Stimulated activated CD4-positive, alpha-beta T cell treated with anti-CD3 and anti-CD28 coated beads, TNF-alpha, amount 100 ng/mL, for 1 hour (primary cell): ENCODE data around the gene SYCE1.
"Not testable (repeated sequence)": the region's sequence is repeated elsewhere in the genome, so short reads cannot be mapped to it uniquely, and the experiment has no call there.

ENCODE experiments used
- DNase-seq, 3 donors: peaks; one replicate each; pipeline ENCODE4 v3.0.0-alpha.2; 2020; ENCODE audit warnings: low read depth in 3 of 3, low spot score in 1 of 3

SYCE1 gene

DNA sequence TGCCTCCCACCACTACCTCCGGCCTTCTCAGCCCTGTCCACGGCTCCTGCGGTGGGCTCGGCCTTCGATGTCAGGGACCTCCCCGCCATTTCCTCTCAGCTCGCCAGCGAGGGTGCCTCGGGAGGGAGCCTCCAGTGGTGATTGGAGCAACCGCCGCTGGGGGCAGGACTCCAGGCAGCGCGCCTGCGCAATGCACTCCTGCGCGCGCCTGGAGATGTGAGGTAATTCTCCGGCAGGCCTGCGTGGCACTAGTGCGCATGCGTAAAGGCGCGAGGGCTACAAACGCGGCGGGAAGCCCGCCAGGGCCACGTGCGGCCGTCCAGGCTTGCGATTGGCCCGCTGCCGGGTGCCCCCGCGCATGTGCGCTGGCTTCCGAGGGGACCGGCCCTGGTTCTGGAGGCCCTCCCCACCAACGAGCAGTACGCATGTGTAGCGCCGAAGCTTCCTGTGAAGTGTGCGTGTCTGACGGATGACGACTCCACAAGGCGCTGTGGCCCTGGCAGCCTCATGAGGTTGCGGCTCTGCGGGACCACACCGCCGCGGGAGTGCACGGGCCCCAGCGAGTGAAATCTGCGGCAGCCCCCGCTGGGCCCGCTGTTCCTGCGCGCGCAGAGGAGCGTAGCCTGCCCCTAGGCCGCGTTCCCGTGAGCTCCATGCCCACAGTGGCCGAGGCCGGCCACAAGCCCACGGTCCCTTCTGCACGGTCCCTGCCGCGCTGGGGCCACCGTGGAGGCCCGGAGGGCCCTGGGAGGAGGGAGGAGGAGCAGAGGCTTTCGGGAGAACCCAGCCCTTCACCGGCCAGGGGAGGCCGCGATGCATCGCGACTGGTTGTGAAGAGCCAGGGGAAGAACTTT, at the start of gene SYCE1:
Gene SYCE1 (minus strand): TSS at position 143 of the 854 bp plus-strand sequence. CDS start 54 bp downstream, at position 89.
- DNase-seq, result no peak

DNA sequence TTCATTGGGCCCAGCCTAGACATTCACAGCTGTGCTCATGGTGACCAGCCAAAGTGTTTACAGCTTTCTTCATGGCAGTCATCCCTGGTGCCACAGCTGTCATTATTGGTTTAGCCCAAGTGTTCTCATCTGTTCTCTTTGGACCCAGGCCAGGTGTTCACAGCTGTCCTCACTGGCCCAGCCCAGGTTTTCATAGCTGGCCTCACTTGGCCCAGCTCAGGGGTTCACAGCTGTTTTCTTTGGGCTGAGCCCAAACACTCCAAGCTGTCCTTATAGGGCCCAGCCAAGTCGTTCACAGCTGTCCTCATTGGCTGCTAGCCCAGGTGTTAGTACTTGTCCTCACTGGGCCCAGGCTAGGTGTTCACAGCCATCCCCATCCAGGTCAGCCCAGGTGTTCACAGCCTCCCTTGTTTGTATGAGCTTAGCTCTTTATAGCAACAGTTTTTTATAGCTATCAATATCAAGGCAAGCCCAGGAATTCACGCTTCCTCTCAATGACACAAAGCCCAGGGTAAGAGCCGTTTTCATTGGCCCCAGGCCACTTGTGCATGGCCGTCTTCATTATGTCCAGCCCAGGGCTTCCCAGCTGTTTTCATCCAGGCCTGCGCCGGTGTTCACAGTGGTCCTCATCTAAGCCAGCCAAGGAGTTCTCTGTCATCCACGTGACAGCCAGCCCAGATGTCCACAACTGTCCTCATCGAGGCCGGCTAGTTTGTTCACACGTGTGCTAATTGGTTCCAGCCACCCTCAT, 49.6 kb upstream of the SYCE1 start:
- no peak for DNase-seq

- DNase-seq, result no peak
Observed at GRCh38 chr10:133613699-133614098, 48.3 kb upstream of the SYCE1 start.

- DNase-seq, result no peak
Observed at GRCh38 chr10:133611079-133611478, 45.7 kb upstream of the SYCE1 start.

DNA sequence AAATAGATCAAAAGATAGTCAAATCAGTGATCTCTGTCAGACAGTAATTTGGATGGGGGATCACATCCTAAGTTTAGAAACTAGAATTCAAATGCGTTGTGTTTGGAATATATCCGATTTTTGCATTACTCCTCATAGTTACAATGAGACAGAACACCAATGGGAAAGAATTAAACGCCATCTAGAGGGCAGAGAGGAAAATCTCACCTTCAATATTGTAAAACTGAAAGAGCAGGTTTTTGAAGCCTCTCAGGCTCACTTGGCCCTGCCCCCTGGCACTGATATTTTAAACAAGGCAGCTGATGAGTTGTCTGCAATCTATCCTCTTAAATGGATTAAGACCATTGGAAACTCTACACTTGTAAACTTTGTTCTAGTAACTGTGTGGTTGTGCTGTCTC, 43.5 kb upstream of the SYCE1 start:
- DNase-seq, result no peak

DNA sequence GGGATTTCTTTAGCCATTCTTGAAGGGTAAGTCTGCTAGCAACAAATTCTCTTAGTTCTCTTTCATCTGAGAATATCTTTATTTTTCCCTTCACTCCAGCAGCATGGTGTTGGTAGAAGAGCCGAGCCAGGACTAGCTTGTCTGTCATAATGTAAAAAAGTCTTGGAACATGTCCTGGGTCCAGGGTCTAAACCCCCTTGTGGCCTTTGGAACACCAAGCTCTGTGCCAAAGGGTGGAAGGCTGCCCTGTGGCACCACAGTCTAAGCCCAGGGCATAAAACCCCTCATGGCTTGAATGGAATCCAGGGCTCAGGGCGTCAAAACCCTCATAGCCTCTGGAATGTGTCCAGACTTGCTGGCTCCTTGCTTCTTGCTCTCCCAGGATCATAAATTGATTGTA, 38.1 kb upstream of the SYCE1 start:
- not testable (repeated sequence) for DNase-seq

DNA sequence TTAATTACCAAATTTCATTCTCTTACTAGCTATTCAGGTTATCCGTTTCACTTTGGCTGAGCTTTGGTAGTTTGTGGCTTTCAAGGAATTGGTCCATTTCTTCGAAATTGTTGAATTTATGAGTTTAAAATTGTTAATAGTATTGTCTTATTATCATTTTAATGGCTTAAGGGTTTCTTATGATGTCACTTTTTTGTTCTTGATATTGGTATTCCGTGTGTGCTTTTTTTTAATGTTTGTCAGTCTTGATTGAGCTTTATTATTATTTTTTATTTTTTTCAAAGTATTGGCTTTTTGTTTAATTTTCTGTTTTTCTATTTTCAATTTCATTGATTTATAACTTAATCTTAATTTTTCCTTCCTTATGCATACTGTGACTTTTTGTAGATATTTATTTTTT, 35.3 kb upstream of the SYCE1 start:
- no peak for DNase-seq

GRCh38 chr10:133599869-133600268, 34.5 kb upstream of the SYCE1 start:
- not testable (repeated sequence) for DNase-seq

GRCh38 chr10:133592716-133593115, 27.3 kb upstream of the SYCE1 start:
- DNase-seq, result no peak

GRCh38 chr10:133590970-133591359, 25.6 kb upstream of the SYCE1 start:
- no peak for DNase-seq

DNA sequence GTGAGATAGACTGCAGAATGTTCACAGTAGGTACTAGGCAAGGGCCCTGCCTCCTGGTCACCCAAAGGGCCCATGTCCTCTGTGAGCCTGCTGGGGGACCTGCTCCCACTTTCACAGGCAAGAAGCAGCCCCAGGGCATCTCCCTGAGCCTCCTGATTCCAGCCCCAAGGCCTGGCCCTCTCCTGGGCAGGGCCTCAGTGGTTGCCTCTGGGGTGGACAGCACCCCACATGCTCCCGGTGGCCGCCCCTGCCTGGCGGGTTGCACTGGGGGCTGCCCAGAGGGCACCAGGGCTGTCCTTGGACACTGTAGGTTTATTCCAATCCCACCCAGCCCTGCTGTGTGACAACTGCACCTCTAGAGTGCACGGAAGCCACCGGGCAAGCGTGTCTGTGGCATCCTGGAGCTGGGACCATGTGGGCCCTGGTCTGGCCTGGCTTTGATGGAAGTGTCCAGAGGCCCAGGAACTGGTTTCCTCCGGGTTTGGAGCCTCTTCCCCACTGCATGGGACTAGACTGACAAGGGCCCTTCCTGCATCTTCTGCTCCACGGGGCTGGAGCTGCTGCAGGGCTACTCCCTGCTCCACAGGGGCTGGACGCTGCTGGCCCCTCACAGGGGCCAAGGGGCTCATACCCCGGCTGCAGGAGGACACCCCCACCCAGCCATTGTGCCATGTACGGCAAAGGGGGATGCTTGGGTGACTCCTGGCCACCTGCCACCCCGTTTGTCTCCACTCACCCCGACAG, 25.0 kb upstream of the SYCE1 start:
- no peak for DNase-seq

GRCh38 chr10:133577037-133577436, 11.7 kb upstream of the SYCE1 start:
- not testable (repeated sequence) for DNase-seq

DNA sequence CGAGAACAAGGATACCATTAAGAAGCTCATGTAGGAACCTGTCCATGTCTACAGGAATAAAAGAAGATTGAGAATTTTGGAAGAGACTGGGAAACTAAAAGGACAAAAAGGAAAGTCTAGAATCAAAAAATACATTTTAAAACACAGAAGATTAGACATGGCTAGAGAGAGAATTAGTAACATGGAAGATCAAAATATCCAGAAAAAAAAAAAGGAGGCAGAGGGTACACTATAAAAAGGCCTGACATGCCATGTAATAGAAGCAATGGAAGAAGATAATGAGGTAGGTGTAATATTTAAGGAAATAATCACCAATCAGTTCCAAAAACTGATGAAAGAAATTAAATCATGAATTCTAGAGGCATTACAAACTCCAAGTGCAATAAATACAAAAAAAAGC, 8.1 kb upstream of the SYCE1 start:
- not testable (repeated sequence) for DNase-seq

DNA sequence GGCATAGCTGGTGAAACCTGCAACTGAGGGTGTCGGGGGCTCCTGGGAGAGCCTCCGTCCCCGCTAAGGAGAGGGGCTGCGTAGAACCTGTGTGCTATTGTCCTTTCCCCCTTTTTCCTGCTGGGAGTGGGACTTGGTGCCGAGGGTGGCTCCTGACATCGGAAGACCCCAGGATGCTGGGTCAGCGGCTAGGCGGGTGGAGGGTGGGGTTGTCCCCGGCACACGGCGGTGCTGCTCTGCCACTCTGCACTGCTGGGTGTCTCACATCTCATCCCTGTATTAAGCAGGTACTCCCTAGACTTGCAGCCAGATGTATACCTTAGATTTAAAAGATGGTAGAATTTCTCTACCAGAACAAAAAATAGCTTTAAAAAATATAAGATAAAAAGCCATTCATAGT, 6.7 kb upstream of the SYCE1 start:
- not testable (repeated sequence) for DNase-seq

- not testable (repeated sequence) for DNase-seq
Observed at GRCh38 chr10:133569801-133570200, 4.4 kb upstream of the SYCE1 start.

- DNase-seq, result not testable (repeated sequence)
Observed at GRCh38 chr10:133568831-133569527, 3.6 kb upstream of the SYCE1 start.

GRCh38 chr10:133568287-133568614, 2.9 kb upstream of the SYCE1 start:
- no peak for DNase-seq

- no peak for DNase-seq
Observed at GRCh38 chr10:133567609-133568286, 2.4 kb upstream of the SYCE1 start.

DNA sequence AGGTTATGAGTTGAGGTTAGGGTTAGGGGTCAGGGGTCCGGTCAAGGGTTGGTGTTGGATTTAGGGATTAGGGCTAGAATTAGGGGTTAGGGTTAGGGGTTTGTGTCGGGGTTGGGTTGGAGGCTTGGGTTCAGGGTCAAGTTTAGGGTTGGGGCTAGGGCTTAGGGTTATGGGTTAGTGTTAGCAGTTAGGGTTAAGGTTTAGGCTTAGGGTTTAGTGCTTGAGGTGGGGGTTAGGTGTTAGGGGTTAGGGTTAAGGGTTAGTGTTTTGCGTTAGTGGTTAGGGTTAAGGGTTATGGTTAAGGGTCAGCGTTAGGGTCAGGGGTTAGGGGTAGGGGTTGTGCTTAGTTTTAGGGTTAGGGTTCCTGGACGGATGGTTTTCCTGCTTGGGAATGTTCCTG, 1.7 kb upstream of the SYCE1 start:
- no peak for DNase-seq

DNA sequence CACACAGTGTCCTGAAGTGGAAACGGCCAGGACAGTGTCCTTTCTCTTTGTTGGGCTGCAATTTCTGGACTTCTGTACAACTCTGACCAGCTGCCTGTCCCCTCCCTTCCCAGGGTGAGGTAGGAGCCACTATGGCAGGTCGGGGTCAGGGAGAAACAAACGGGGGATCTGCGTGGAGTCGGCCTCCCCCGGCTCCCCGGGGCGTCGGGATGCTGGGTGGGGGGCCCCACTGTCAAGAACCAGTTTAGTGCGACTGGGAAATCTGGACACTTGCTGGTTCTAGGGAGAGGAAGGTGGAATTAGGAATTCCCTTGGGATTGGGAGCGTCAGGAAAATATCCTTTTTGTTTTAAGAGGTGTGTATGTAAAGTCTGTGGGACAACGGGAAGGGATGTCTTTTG, 567 bp downstream of the SYCE1 start:
- no peak for DNase-seq

GRCh38 chr10:133559216-133559615, 6.2 kb downstream of the SYCE1 start:
- DNase-seq, result no peak
